ENCODE measurements around the gene ITGA5.

Gene ITGA5

GRCh38 chr12:54431911-54432814 is 13.1 kb upstream of the ITGA5 start:
- no peak overlapping the region for H3K4me2 ChIP-seq (ENCODE audit: insufficient read depth, low read length, poor library complexity, severe bottlenecking)

GRCh38 chr12:54430471-54431069 is 11.5 kb upstream of the ITGA5 start:
- H3K14ac ChIP-seq (ENCODE audit: low read length) = no peak overlapping the region
- peaks cover 0 to 2% of the 10 kb centered on the region in 2 donors for H3K9me3 ChIP-seq (replicated peaks in 1 of 2; ENCODE audit: control insufficient read depth in 2 of 2, insufficient read depth in 1 of 2, low read depth in 1 of 2, low read length in 2 of 2)
- H2AFZ ChIP-seq (ENCODE audit: low read length) = no peak overlapping the region
- no peak overlapping the region for H3K27ac ChIP-seq (replicated peaks; ENCODE audit: low read length)
- no peaks in the 10 kb centered on the region for H3K36me3 ChIP-seq (replicated peaks in 1 of 2; ENCODE audit: control insufficient read depth in 2 of 2, insufficient read depth in 2 of 2, low read length in 2 of 2)
- H3K18ac ChIP-seq (ENCODE audit: low read length) = no peak overlapping the region
- no peak overlapping the region for H4K91ac ChIP-seq (ENCODE audit: low read depth, low read length, poor library complexity)
- no CpG with 5 or more reads among the region's 5 CpGs for WGBS, 2 donors (ENCODE audit: extremely low coverage in 2 of 2, insufficient read length in 2 of 2, insufficient replicate concordance in 1 of 2)
- no peak overlapping the region for H2BK5ac ChIP-seq (ENCODE audit: low read length)
- peaks cover 0 to 53% (median 0%) of the 10 kb centered on the region in 3 experiments for H3K27me3 ChIP-seq (ENCODE audit: control insufficient read depth in 3 of 3, insufficient read depth in 3 of 3, low read depth in 1 of 3, low read length in 3 of 3)
- no peak overlapping the region for H2BK15ac ChIP-seq (ENCODE audit: low read length)
- H2BK12ac ChIP-seq (ENCODE audit: low read length) = no peak overlapping the region
- no peak overlapping the region for H2AK5ac ChIP-seq (ENCODE audit: low read depth, low read length)
- H3K4ac ChIP-seq (ENCODE audit: low read length) = no peak overlapping the region
- no peak overlapping the region for H4K8ac ChIP-seq (ENCODE audit: low read depth, low read length)
- no peak for DNase-seq (ENCODE audit: low spot score)
- H3K4me3 ChIP-seq (ENCODE audit: low read length in 2 of 2) = no peak overlapping the region
- no peak overlapping the region for H3K9ac ChIP-seq (ENCODE audit: low read depth, low read length, poor library complexity)
- peaks cover 0 to 16% of the 10 kb centered on the region in 2 donors for H3K4me1 ChIP-seq (ENCODE audit: control insufficient read depth in 2 of 2, insufficient read depth in 1 of 2, low read depth in 1 of 2, low read length in 2 of 2)
- H3K23ac ChIP-seq (ENCODE audit: low read depth, low read length, poor library complexity) = no peak overlapping the region
- H2BK120ac ChIP-seq (ENCODE audit: low read depth, low read length) = no peak overlapping the region
- H3K4me2 ChIP-seq (ENCODE audit: insufficient read depth, low read length, poor library complexity, severe bottlenecking) = no peak overlapping the region
- H3K79me1 ChIP-seq (ENCODE audit: low read depth, low read length) = no peaks in the 10 kb centered on the region

More at GRCh38 chr12:54431911-54432814, 13.1 kb upstream of the ITGA5 start:
- Histone ChIP-seq H3K4me1 (ENCODE audit: control insufficient read depth in 2 of 2, insufficient read depth in 1 of 2, low read depth in 1 of 2, low read length in 2 of 2) (peaks cover 0 to 16% of the 10 kb centered on the region in 2 donors), H3K23ac (ENCODE audit: low read depth, low read length, poor library complexity) (no peak overlapping the region), H2BK120ac (ENCODE audit: low read depth, low read length) (no peak overlapping the region), H3K4me3 (ENCODE audit: low read length in 2 of 2) (no peak overlapping the region), H2BK15ac (ENCODE audit: low read length) (no peak overlapping the region), H3K36me3 (replicated peaks in 1 of 2; ENCODE audit: control insufficient read depth in 2 of 2, insufficient read depth in 2 of 2, low read length in 2 of 2) (no peaks in the 10 kb centered on the region), H4K8ac (ENCODE audit: low read depth, low read length) (no peak overlapping the region), H3K79me1 (ENCODE audit: low read depth, low read length) (no peaks in the 10 kb centered on the region), H3K27me3 (ENCODE audit: control insufficient read depth in 3 of 3, insufficient read depth in 3 of 3, low read depth in 1 of 3, low read length in 3 of 3) (peaks cover 0 to 42% (median 0%) of the 10 kb centered on the region in 3 experiments), H2AK5ac (ENCODE audit: low read depth, low read length) (no peak overlapping the region), H2BK5ac (ENCODE audit: low read length) (no peak overlapping the region), H3K14ac (ENCODE audit: low read length) (no peak overlapping the region), H3K9me3 (replicated peaks in 1 of 2; ENCODE audit: control insufficient read depth in 2 of 2, insufficient read depth in 1 of 2, low read depth in 1 of 2, low read length in 2 of 2) (peaks cover 0 to 2% of the 10 kb centered on the region in 2 donors), H2BK12ac (ENCODE audit: low read length) (no peak overlapping the region), H3K27ac (replicated peaks; ENCODE audit: low read length) (no peak overlapping the region), H3K9ac (ENCODE audit: low read depth, low read length, poor library complexity) (no peak overlapping the region), H2AFZ (ENCODE audit: low read length) (no peak overlapping the region), H3K4ac (ENCODE audit: low read length) (no peak overlapping the region), H3K18ac (ENCODE audit: low read length) (peak overlapping the region; percentile 25), H4K91ac (ENCODE audit: low read depth, low read length, poor library complexity) (no peak overlapping the region)
- WGBS, 2 donors (ENCODE audit: extremely low coverage in 2 of 2, insufficient read length in 2 of 2, insufficient replicate concordance in 1 of 2) = no CpG with 5 or more reads among the region's 9 CpGs
- DNase-seq (ENCODE audit: low spot score) = no peak

GRCh38 chr12:54429014-54429471 is 10.0 kb upstream of the ITGA5 start:
- H3K36me3 ChIP-seq (replicated peaks in 1 of 2; ENCODE audit: control insufficient read depth in 2 of 2, insufficient read depth in 2 of 2, low read length in 2 of 2) = no peaks in the 10 kb centered on the region
- H3K79me1 ChIP-seq (ENCODE audit: low read depth, low read length) = no peaks in the 10 kb centered on the region
- no peak overlapping the region for H4K8ac ChIP-seq (ENCODE audit: low read depth, low read length)
- H2BK12ac ChIP-seq (ENCODE audit: low read length) = no peak overlapping the region
- no peak overlapping the region for H3K4me3 ChIP-seq (ENCODE audit: low read length in 2 of 2)
- H3K9me3 ChIP-seq (replicated peaks in 1 of 2; ENCODE audit: control insufficient read depth in 2 of 2, insufficient read depth in 1 of 2, low read depth in 1 of 2, low read length in 2 of 2) = peaks cover 0 to 2% of the 10 kb centered on the region in 2 donors
- H3K23ac ChIP-seq (ENCODE audit: low read depth, low read length, poor library complexity) = no peak overlapping the region
- H2BK15ac ChIP-seq (ENCODE audit: low read length) = no peak overlapping the region
- no peak overlapping the region for H3K4me2 ChIP-seq (ENCODE audit: insufficient read depth, low read length, poor library complexity, severe bottlenecking)
- peaks cover 0 to 64% (median 0%) of the 10 kb centered on the region in 3 experiments for H3K27me3 ChIP-seq (ENCODE audit: control insufficient read depth in 3 of 3, insufficient read depth in 3 of 3, low read depth in 1 of 3, low read length in 3 of 3)
- H2AFZ ChIP-seq (ENCODE audit: low read length) = no peak overlapping the region
- no peak overlapping the region for H3K4ac ChIP-seq (ENCODE audit: low read length)
- WGBS, 2 donors (ENCODE audit: extremely low coverage in 2 of 2, insufficient read length in 2 of 2, insufficient replicate concordance in 1 of 2) = no CpG with 5 or more reads among the region's 3 CpGs
- no peak overlapping the region for H2AK5ac ChIP-seq (ENCODE audit: low read depth, low read length)
- H3K4me1 ChIP-seq (ENCODE audit: control insufficient read depth in 2 of 2, insufficient read depth in 1 of 2, low read depth in 1 of 2, low read length in 2 of 2) = peaks cover 0 to 16% of the 10 kb centered on the region in 2 donors
- H3K9ac ChIP-seq (ENCODE audit: low read depth, low read length, poor library complexity) = no peak overlapping the region
- H2BK5ac ChIP-seq (ENCODE audit: low read length) = no peak overlapping the region
- no peak overlapping the region for H4K91ac ChIP-seq (ENCODE audit: low read depth, low read length, poor library complexity)
- no peak overlapping the region for H3K27ac ChIP-seq (replicated peaks; ENCODE audit: low read length)
- H2BK120ac ChIP-seq (ENCODE audit: low read depth, low read length) = no peak overlapping the region
- H3K14ac ChIP-seq (ENCODE audit: low read length) = no peak overlapping the region
- H3K18ac ChIP-seq (ENCODE audit: low read length) = no peak overlapping the region
- no peak for DNase-seq (ENCODE audit: low spot score)

Data from neuronal stem cell (in vitro differentiated cells).